Activated CD4-positive, alpha-beta T cell treated with anti-CD3 and anti-CD28 coated beads, Interleukin-2, amount 50 U/mL, for 4 hours (primary cell): ENCODE data around the gene TTLL9.
"Not testable (repeated sequence)": the region's sequence is repeated elsewhere in the genome, so short reads cannot be mapped to it uniquely, and the experiment has no call there.

ENCODE experiments used
- DNase-seq, 2 experiments: peaks; one replicate each; pipeline ENCODE4 v3.0.0-alpha.2; 2020

Gene TTLL9

GRCh38 chr20:31890646-31891045, 20.2 kb downstream of the TTLL9 start:
- no peak for DNase-seq

- DNase-seq, result no peak
These were observed 24.7 kb downstream of the TTLL9 start for GRCh38 chr20:31894980-31895675.

- no peak for DNase-seq
These were observed 25.6 kb downstream of the TTLL9 start for GRCh38 chr20:31896049-31896448.

DNA sequence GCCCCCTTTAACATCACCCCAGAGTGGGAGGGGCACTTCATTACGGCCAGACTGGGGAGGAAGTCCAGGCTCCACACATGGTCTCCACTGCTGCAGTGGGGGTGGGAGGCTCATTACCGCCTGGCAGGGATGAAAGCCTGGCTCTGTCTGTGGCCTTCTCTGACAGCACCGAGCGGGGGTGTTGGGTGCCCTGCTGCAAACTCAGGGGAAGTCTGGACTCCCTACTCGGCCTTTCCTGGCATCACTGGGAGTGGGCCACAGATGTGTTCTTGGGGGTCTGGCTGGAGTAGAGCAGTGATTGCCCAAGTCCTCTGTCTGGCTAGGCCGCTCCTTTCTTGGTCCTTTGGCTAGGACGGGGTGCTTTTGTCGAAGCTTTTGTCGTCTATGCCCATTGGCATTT, 27.1 kb downstream of the TTLL9 start:
- DNase-seq, result no peak

DNA sequence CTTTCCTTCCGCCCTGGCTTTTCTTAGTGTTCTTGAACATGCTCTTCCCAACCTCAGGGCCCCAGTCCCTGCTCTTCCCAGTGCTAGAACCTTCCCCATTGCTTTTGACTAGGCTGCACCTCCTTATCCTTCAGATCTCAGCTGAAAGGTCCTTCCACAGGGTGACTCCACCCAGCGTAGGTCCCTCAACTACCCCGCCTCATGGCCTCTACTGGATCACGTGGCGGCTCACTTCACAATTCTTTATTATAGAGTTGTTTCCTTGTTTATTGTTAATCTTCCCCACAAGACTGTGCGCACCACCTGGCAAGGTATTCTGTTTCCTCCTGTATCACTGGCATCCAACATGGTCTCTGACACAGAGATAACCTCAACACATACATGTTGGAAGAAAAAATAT, 31.2 kb downstream of the TTLL9 start:
- DNase-seq, result no peak

- no peak for DNase-seq
These were observed 33.4 kb downstream of the TTLL9 start for GRCh38 chr20:31903627-31904386.

- no peak for DNase-seq
These were observed 35.6 kb downstream of the TTLL9 start for GRCh38 chr20:31906001-31906400.

DNA sequence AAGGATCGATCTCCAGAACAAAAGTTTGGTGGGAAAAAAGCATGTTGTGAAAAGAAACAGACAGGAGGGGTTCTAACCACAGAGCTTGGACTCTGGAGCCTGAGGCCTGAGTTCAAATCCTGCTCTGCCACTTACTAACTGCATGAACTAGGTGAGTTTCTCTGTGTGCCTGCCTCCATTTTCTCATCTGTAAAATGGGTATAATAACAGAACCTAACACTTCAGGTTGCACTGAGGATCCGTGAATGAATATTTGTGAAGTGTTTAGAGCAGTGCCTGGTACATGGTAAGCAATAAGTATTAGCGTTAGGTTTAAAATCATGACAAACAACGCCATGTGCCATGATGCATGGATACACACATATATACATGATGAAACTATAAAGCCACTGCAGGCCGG, 36.6 kb downstream of the TTLL9 start:
- DNase-seq, result no peak

GRCh38 chr20:31908016-31908415, 37.6 kb downstream of the TTLL9 start:
- DNase-seq, result no peak

- no peak for DNase-seq
These were observed 38.0 kb downstream of the TTLL9 start for GRCh38 chr20:31908424-31908823.

- no peak for DNase-seq
These were observed 39.0 kb downstream of the TTLL9 start for GRCh38 chr20:31909253-31910070.

- no peak for DNase-seq
These were observed 39.8 kb downstream of the TTLL9 start for GRCh38 chr20:31910071-31910803.

DNA sequence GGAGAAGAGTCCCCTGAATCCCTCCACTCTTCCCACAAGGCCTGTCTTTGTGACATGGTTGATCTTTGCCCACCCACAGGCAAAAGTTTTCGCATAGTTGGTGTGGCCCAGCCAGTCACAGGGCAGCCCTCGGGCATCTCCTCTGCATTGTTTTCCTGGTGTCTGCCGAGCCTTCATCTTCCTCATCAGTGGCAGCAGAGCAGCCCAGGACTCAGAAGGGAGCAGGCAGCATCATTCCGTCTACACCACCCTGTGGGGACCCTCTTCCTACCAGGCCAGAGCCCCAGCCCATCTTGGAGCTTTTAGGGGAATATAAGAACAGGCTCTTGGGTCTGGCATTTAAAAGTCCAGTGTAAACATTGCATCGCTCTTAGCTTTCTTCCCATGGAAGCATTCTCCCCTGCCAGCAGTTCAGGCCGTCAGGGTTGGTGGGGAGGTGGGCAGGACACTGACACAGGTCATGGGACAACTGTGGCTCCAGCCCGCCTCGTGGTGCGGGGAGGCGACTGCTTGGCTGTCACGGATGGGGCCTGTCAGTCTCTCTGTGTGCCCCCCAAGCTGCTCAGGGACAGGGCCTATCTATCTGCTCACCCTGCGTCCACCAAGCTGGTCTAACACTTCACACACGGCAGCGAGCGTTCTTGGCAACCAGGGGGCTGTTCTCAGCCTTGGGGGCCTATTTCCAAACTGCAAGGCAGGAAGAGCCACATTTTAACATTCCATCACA, 43.2 kb downstream of the TTLL9 start:
- DNase-seq, result no peak

GRCh38 chr20:31914170-31914569, 43.7 kb downstream of the TTLL9 start:
- no peak for DNase-seq

DNA sequence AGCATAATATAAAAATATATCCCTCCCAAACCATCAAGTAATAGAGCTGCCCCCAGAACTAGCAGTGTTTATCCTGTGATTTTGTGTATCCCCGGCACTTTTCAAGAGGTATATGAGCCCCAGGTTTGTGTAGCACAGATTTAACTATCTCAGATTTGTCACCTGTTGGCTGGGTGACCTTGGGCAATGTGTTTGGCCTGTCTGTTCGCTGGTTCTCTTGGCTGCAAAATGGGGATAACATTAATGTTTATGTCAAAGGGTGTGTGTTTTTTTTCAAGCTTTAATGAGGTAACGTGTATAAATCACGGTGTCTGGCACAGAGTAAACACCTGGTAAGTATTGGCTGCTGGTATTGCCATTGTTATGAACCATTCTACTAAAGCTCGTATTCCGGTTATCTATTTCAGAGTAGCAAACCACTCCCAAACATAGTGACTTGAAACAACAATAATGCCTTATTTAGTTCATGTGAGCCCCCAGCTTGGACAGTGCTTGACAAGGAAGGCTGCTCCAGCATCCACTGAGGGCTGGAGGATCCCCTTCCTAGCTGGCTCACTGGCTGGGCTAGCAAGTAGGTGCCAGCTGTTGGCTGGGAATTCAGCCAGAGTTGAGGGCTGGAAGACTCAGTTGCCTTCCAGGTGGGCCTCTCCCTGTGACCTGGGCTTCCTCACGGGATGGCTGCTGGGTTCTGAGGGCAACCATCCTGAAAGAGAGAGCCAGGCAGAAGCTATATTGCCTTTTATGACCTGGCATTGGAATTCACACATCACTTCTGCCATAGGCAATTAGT, 45.3 kb downstream of the TTLL9 start:
- no peak for DNase-seq

DNA sequence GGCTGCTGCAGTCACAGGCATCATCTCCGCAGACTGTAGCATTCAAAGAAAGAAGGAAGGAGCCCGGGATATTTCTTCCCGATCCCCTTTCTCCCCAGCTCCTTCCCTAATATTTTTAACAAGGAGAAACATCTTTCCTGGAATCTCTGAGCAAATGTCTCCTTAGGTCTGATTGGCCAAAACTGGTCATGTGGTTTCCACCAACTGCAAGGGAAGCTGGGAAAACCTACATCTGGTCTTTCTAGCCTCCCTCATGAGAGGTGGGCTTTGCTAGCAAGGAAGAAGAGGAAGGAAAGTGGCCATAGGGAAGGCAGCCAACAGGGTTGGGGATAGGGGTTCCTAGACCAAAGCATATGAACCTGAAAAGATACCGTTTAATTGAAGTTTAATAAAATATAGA, 46.3 kb downstream of the TTLL9 start:
- DNase-seq, result no peak

DNA sequence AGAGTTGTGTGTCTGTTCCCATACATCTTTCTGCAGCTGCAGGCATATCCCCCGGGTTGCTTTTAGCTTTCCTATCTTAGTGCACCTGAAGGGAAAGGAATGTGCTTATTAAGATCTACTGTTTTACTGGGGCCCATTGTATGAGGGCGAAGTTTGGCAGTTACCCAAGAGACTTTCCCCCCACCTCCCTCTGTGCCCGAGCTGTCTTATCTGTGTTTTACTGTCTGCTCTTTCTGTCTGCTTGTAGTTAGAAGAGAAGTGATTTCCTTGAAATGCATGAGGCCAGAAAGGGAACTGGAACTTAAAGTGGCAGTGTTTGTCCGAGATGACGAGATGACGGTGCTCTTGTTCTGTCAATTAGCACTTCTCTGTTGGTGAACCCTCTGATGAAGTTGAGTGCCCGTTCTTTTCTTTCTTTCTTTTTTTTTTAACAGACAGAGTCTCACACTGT, 47.6 kb downstream of the TTLL9 start:
- DNase-seq, result not testable (repeated sequence)

DNA sequence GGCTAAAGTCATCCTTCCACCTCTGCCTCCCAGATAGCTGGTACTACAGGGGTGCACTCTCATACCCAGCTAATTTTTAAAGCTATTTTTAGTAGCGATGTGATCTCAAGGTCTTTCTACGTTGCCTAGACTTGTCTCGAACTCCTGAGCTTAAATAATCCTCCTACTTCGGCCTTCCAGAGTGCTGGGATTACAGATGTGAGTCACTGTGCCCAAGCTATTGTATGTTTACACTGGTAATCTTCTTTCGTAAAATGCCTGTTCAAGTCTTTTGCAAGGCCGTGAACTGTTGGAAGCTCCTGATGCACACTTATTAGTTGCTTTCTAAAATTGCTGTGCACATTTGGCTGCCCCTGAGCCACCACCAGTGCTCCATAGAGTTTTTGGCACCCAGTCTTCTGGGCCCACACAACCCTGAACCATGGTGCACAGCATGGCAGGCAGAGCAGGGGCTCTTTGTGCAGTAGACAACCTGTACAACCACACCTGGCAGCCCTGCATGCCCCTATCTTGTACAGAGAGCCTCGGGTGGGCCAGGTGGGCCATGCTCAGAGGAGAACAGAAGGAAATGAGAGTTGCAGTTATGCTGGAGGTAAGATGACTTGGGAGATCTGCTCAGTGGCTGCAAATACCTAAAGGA, 48.2 kb downstream of the TTLL9 start:
- DNase-seq, result no peak

DNA sequence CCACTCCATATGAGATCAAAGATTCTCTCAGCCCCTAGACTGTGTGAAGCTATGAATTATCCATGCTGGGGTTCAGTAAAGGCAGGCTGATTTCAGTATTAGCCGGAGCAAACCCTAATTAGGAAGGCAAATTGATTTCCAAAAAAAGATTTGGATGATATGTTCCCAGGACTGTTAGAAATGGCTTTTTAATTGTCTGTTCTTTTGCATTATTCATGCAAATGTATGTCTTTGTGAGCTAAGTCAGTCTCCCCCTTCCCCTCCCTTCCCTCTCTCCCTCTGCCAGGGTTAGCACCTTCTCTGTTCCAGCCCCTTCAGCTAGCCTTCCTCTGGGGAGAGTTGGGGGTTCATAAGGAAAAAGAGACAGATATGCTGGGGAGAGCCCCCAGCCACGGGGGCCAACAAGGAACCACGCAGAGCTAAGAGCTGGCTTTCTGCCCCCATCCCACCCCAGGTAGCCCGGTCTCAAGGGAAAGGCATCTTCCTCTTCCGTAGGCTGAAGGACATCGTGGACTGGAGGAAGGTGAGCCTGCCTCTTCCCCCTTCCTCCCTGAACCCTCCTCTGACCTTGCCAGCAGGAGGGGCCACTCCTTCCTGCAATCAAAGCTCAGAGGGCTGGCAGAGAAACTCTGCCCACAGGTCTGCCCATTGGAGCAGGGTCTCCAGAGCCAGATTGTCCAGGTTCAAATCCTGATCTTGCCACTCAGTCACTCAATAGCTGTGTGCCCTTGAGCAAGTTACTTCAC, 49.1 kb downstream of the TTLL9 start:
- DNase-seq, result no peak

DNA sequence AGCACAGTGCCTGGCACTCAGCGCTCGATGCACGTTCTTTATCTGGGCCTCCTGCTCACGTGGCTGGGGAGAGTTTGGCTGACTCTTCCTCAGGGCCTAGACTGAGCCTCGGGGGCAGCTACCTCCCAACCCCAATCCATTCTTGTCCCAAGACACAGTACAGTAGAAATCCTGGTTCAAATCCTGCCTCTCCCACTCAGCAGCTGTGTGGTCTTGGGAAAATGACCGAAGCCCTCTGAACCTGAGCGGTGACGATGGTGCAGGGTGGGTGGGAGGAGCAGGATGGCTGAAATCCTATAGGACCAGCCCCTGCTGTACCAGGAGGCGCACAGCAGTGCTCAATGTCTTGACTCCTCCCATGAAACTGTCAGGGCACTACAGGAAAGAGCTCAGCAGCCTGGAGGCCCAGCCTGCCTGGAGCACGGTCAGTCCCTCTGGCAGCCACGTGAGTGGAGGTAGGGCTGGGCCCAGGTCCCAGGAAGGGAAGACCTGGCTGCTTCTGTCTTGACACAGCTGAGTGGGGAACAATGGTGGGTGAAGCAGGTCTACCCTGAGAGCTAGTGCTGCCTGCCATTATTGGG, 49.9 kb downstream of the TTLL9 start:
- DNase-seq, result no peak
